Prostate gland (tissue), 1 donor: ENCODE results near the gene CABP2.

ENCODE experiments used
- POLR2A ChIP-seq: fragments of 450-650 bp; IDR thresholded peaks from one replicate; pipeline ENCODE4 v1.6.1; 2016; ENCODE audit warnings: antibody characterized with exemption, mild to moderate bottlenecking
- POLR2AphosphoS5 ChIP-seq: sonication (generic); formaldehyde crosslinking; IDR thresholded peaks from one replicate; pipeline ENCODE4 v1.6.1; 2017; ENCODE audit warnings: antibody characterized with exemption

DNA sequence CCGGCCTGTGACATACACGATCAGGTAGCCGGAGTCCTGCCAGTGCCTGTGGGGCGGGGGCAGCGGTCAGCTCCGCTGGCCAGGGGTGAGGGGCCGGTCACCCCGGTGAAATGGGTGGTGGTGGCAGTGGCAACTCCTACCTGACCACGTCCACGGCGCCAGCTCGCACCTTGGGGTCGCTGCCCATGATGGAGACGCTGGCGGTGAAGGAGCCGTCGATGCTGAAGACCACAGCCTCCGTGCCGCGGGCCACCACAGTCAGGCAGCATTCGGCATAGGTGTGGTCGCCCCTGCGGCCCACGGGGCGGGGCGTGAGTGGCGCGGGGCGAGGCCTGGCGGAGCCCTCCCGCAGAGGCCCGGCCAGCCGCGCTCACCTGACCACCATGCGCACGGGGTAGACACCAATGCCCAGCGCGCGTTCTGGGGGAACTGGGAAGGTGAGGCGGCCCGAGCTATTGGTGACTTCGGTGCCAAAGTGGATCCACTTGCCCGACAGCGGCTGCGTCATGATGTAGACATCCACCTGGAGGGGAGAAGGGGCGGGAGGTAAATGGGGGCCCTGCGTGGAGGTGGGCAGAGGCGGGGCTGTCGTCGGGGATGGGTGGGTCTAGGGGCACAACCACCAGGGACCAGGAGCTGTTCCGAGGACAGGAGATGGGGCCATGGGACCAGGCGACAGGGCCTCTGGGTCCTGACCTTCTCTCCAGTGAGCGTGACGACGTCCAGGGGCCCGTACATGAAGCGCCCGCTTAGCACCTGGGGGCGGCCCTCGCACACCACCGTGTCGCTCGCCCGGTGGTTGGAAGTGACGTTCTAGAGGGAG lies 29.5 kb downstream of the CABP2 start:
- TF ChIP-seq POLR2A (no peak), POLR2AphosphoS5 (no peak)
